GM12878 (cell line): Measurements from ENCODE around the gene PAX4. TPM values are rescaled to one million over a fixed set of nuclear protein-coding genes. Genes with fewer than 3 reads are reported as not detected.

Experiments used
- ATAC-seq: fragments of 200-7000 bp; cut with Tn5 transposase; 3 replicates; pipeline ENCODE4 v1.9.1; 2020; ENCODE audit warnings: mild to moderate bottlenecking, moderate library complexity
- BruUV-seq: library from RNA; stranded (reverse); fragments of 400-500 nt; replicated peaks from 2 replicates; lab custom pipeline; 2021; lab: Mats Ljungman, UMichigan
- CTCF ChIA-PET: fragments of 300-600 bp; sonication (Branson Sonifier 250); formaldehyde crosslinking; extraction: SDS; loops from one replicate; lab custom pipeline; 2021; ENCODE audit warnings: inconsistent platforms; lab: Yijun Ruan, JAX
- POLR2A ChIA-PET: fragments of 350-600 bp; formaldehyde crosslinking; extraction: SDS; loops from one replicate; lab custom pipeline; 2021; ENCODE audit warnings: inconsistent platforms; lab: Charles Lee
- RAD21 ChIA-PET: fragments of 300-600 bp; sonication (Branson Sonifier 250); formaldehyde crosslinking; loops from one replicate; lab custom pipeline; 2023; ENCODE audit warnings: antibody characterized with exemption; ENCODE audit not compliant: unreplicated experiment; lab: Charles Lee
- SMC1A ChIA-PET: fragments of 300-600 bp; sonication (Branson Sonifier 250); formaldehyde crosslinking; loops from one replicate; lab custom pipeline; 2023; ENCODE audit not compliant: unreplicated experiment, uncharacterized antibody; lab: Charles Lee
- DNase-seq: peaks from one replicate; pipeline ENCODE4 v3.0.0-alpha.2; 2011; ENCODE audit warnings: low read depth, low spot score
- FAIRE-seq: peaks from 3 replicates; lab custom pipeline; 2011; peaks lifted over from hg19 to GRCh38; lab: Jason Lieb, UNC
- H2AFZ ChIP-seq: 2 replicates; pipeline ENCODE4 v1.6.0; 2011; ENCODE audit warnings: low read depth, low read length, control low read depth; ENCODE audit not compliant: control insufficient read depth
- H3K27ac ChIP-seq: 2 replicates; pipeline ENCODE4 v1.5.1; 2011; ENCODE audit warnings: control low read depth; ENCODE audit not compliant: control insufficient read depth, insufficient read depth
- H3K27me3 ChIP-seq, 2 experiments: replicated peaks in 1 of 2; 2 replicates each; pipeline versions ENCODE4 v1.6.0 to v1.6.1; 2011; ENCODE audit warnings: low read length in 1 of 2; ENCODE audit not compliant: control insufficient read depth in 2 of 2, insufficient read depth in 2 of 2
- H3K36me3 ChIP-seq, 2 experiments: 2 replicates each; pipeline ENCODE4 v1.5.1; 2011; ENCODE audit warnings: low read length in 1 of 2; ENCODE audit not compliant: control insufficient read depth in 2 of 2, insufficient read depth in 2 of 2
- H3K4me1 ChIP-seq: 2 replicates; pipeline ENCODE4 v1.6.1; 2011; ENCODE audit warnings: mild to moderate bottlenecking, low read length, moderate library complexity, mixed read lengths; ENCODE audit not compliant: control insufficient read depth, insufficient read depth
- H3K4me2 ChIP-seq: 2 replicates; pipeline ENCODE4 v1.6.0; 2011; ENCODE audit warnings: control low read depth; ENCODE audit not compliant: control insufficient read depth, insufficient read depth
- H3K4me3 ChIP-seq: fragments of 200-600 bp; sonication (generic); 2 replicates; pipeline ENCODE4 v1.5.1; 2016
- H3K79me2 ChIP-seq: 2 replicates; pipeline ENCODE4 v1.6.0; 2011; ENCODE audit warnings: low read length; ENCODE audit not compliant: control insufficient read depth, insufficient read depth
- H3K9ac ChIP-seq: 2 replicates; pipeline ENCODE4 v1.8.0; 2011; ENCODE audit warnings: low read length, control low read depth, mixed read lengths; ENCODE audit not compliant: control insufficient read depth, insufficient read depth
- H3K9me3 ChIP-seq: replicated peaks from 3 replicates; pipeline ENCODE4 v1.5.1; 2011; ENCODE audit warnings: mild to moderate bottlenecking, low read length; ENCODE audit not compliant: control insufficient read depth, insufficient read depth
- H4K20me1 ChIP-seq: 2 replicates; pipeline ENCODE4 v1.6.0; 2011; ENCODE audit not compliant: control insufficient read depth, insufficient read depth
- ETV6 ChIP-seq, 2 experiments: fragments of 450-650 bp in 1 of 2; IDR thresholded peaks in 1 of 2; conservative IDR thresholded peaks in 1 of 2; 2 replicates each; pipeline ENCODE4 v1.6.1; 2014; ENCODE audit warnings: antibody characterized with exemption in 1 of 2, borderline replicate concordance in 1 of 2, low read depth in 1 of 2, mild to moderate bottlenecking in 1 of 2, moderate library complexity in 1 of 2
- HDAC6 ChIP-seq: fragments of 200-600 bp; sonication (generic); IDR thresholded peaks from one replicate; pipeline ENCODE4 v1.8.0; 2017; ENCODE audit warnings: antibody characterized with exemption; ENCODE audit not compliant: unreplicated experiment
- KAT2A ChIP-seq: conservative IDR thresholded peaks from 2 replicates; pipeline ENCODE4 v1.6.1; 2011; ENCODE audit warnings: low read depth, low read length; ENCODE audit not compliant: control insufficient read depth
- KLF5 ChIP-seq: fragments of 450-650 bp; IDR thresholded peaks from 2 replicates; pipeline ENCODE4 v1.6.1; 2014; ENCODE audit warnings: mild to moderate bottlenecking; ENCODE audit not compliant: partially characterized antibody
- MEF2A ChIP-seq: IDR thresholded peaks from 2 replicates; pipeline ENCODE4 v1.6.1; 2011; ENCODE audit warnings: low read depth, mild to moderate bottlenecking, low read length, moderate library complexity; ENCODE audit not compliant: insufficient read depth
- NFYA ChIP-seq: IDR thresholded peaks from 2 replicates; pipeline ENCODE4 v1.6.1; 2011; ENCODE audit warnings: low read depth, mild to moderate bottlenecking, low read length, improper control_type of control experiment, borderline replicate concordance
- NRF1 ChIP-seq: conservative IDR thresholded peaks from 2 replicates; pipeline ENCODE4 v1.6.1; 2011; ENCODE audit warnings: mild to moderate bottlenecking, low read depth, low read length, improper control_type of control experiment
- PAX8 ChIP-seq: fragments of 450-650 bp; IDR thresholded peaks from 2 replicates; pipeline ENCODE4 v1.6.1; 2017; ENCODE audit warnings: mild to moderate bottlenecking, moderate library complexity
- PML ChIP-seq: IDR thresholded peaks from 2 replicates; pipeline ENCODE4 v1.6.1; 2012; ENCODE audit warnings: low read length, inconsistent platforms
- PRDM15 ChIP-seq: fragments of 450-650 bp; formaldehyde crosslinking; IDR thresholded peaks from 2 replicates; pipeline ENCODE4 v1.4.0; 2020; ENCODE audit warnings: mild to moderate bottlenecking, moderate library complexity
- WGBS: methylation state at CpG from one replicate; pipeline ENCODE4 v1.1.6; 2016; ENCODE audit warnings: low lambda C conversion rate; ENCODE audit not compliant: insufficient replicate concordance, insufficient coverage; ENCODE audit errors: missing lambda C conversion rate; 5-methylcytosine and 5-hydroxymethylcytosine counted together
- in situ Hi-C: fragments of 300-500 bp; cut with MboI; formaldehyde crosslinking; loops from 9 replicates; pipeline ENCODE4 v1.14.3; 2018; ENCODE audit warnings: mixed read lengths
- intact Hi-C: fragments of 100-400 bp; cut with micrococcal nuclease; formaldehyde crosslinking; loops from one replicate; pipeline ENCODE4 v1.14.2; 2022; ENCODE audit not compliant: unreplicated experiment
- polyA plus RNA-seq, 11 experiments: library from polyadenylated mRNA; depleted of rRNA in 4 of 11; unstranded in 6 of 11; stranded (reverse) in 5 of 11; fragments of >200 nt; fragmentation: Nextera tagmentation in 4 of 11; fragmentation: Illumina TruSeq in 1 of 11; extraction: Ambion mirVana in 4 of 11; extraction: Trizol in 1 of 11; gene quantifications; 1 replicate in 1 of 11; 2 replicates in 10 of 11; pipeline versions ENCODE4 v1.2.1 to v1.2.3, GENCODE V29; 2011 to 2016; ENCODE audit warnings: inconsistent platforms in 2 of 11, missing spikeins in 2 of 11, low read depth in 1 of 11
- total RNA-seq, 4 experiments: library from RNA; depleted of rRNA in 3 of 4; stranded (reverse); fragments of >200 nt in 3 of 4; fragmentation: Illumina TruSeq in 1 of 4; extraction: Trizol in 1 of 4; gene quantifications; 2 replicates each; pipeline versions ENCODE4 v1.2.1 to v1.2.3, GENCODE V29; 2013 to 2021

Gene PAX4
- total and polyA plus RNA-seq, 10 of the 15 experiments (the other 5 are each of a cell fraction or from before 2014, with no cell fraction given) = 0.27 TPM; not detected in 9

- WGBS = 26% methylated on average over 12 of the region's 12 CpGs
- ChIA-PET SMC1A (no interaction called here), POLR2A (interaction anchor here (1.0 to 2.5 kb wide), 2 partner anchors 82 to 196 kb away, joined by 3 to 5 read pairs; no protein-coding TSS in a partner anchor), CTCF (interaction anchor here (1.7 to 4.2 kb wide), 2 partner anchors 9 to 44 kb away, joined by 4 to 17 read pairs; partner anchors contain the start of gene FSCN3), RAD21 (interaction anchor here (2.0 to 2.5 kb wide), 2 partner anchors 36 to 67 kb away, joined by 5 read pairs; no protein-coding TSS in a partner anchor)
- Histone ChIP-seq H3K27ac (peak overlapping the region; percentile 74), H3K4me3 (peak overlapping the region; percentile 97), H3K27me3 (no peaks in the 10 kb centered on the region), H3K9ac (peak overlapping the region; percentile 91), H2AFZ (peak overlapping the region; percentile 94; the same call in 1 of the 2 replicates), H3K9me3 (no peaks in the 10 kb centered on the region), H3K4me2 (peak overlapping the region; percentile 99), H3K79me2 (peaks cover 30% of the 10 kb centered on the region), H3K36me3 (peaks cover 3 to 5% of the 10 kb centered on the region in 2 experiments; a peak in 3 of 4 replicates), H4K20me1 (no peaks in the 10 kb centered on the region), H3K4me1 (peaks cover 15% of the 10 kb centered on the region)
- DNase-seq = no peak
- in situ Hi-C loops (no loop called here), intact Hi-C loops (no loop called here)
- TF ChIP-seq HDAC6 (no peak), KLF5 (no peak), KAT2A (no peak), ETV6 (conservative IDR thresholded peaks at IDR 0.05 in 1 of 2, IDR thresholded peaks at IDR 0.05 in 1 of 2; ENCODE audit: borderline replicate concordance in 1 of 2, low read depth in 1 of 2) (no peak), NRF1 (no peak), PML (no peak), MEF2A (no peak), NFYA (no peak), PRDM15 (CRISPR knock-in tag) (no peak), PAX8 (no peak)
- no peak for ATAC-seq
- no TSS peak for BruUV-seq
- FAIRE-seq = no peak
Observed at GRCh38 chr7:127584648-127585043, 33.3 kb downstream of the PAX4 start.
